Measurements from ENCODE around the gene APEH. TPM values are rescaled to one million over a fixed set of nuclear protein-coding genes. Genes with fewer than 3 reads are reported as not detected.

APEH gene
- total and polyA plus RNA-seq, 2 of the 13 experiments (the other 11 are each of a cell fraction or from before 2014, with no cell fraction given), result 116 to 130 TPM

GRCh38 chr3:49723628-49724551 is 49.7 kb downstream of the APEH start, which contains the start of gene GMPPB (continued):
- TF ChIP-seq THAP8 (CRISPR knock-in tag; IDR thresholded peaks at IDR 0.05; ENCODE audit: borderline replicate concordance), result no peak
- peak; percentile 87 for TF ChIP-seq IRF9 (CRISPR knock-in tag; IDR thresholded peaks at IDR 0.05; ENCODE audit: borderline replicate concordance)
- TF ChIP-seq SIN3B (IDR thresholded peaks at IDR 0.05; ENCODE audit: low read length), result no peak
- peak; percentile 38 for TF ChIP-seq MED1 (CRISPR knock-in tag; IDR thresholded peaks at IDR 0.05)
- TF ChIP-seq RELA (CRISPR knock-in tag; IDR thresholded peaks at IDR 0.05), result no peak
- TF ChIP-seq NPAS2 (CRISPR knock-in tag; IDR thresholded peaks at IDR 0.05; ENCODE audit: borderline replicate concordance), result no peak
- TF ChIP-seq BRF2 (CRISPR knock-in tag; IDR thresholded peaks at IDR 0.05), result no peak
- no peak for TF ChIP-seq ZNF3 (CRISPR knock-in tag; IDR thresholded peaks at IDR 0.05)
- no peak for TF ChIP-seq ZNF766 (CRISPR knock-in tag; IDR thresholded peaks at IDR 0.05; ENCODE audit: borderline replicate concordance)
- TF ChIP-seq POGZ (CRISPR knock-in tag; IDR thresholded peaks at IDR 0.05), result peak; percentile 83
- TF ChIP-seq EEA1 (CRISPR knock-in tag; IDR thresholded peaks at IDR 0.05; ENCODE audit: borderline replicate concordance), result no peak; the same call in 1 of the 2 replicates
- peak; percentile 84 for TF ChIP-seq KDM5A (IDR thresholded peaks at IDR 0.05; ENCODE audit: borderline replicate concordance, low read length)
- no peak; the same call in 1 of the 2 replicates for TF ChIP-seq GTF3A (CRISPR knock-in tag; conservative IDR thresholded peaks at IDR 0.05)
- 0 out of 2 replicates have a peak, but pooled peaks have one; percentile 20 for TF ChIP-seq ZNF431 (CRISPR knock-in tag; IDR thresholded peaks at IDR 0.05; ENCODE audit: borderline replicate concordance, low read depth)
- no peak for TF ChIP-seq PBX3 (CRISPR knock-in tag; IDR thresholded peaks at IDR 0.05; ENCODE audit: borderline replicate concordance)
- no peak for TF ChIP-seq ONECUT2 (CRISPR knock-in tag; IDR thresholded peaks at IDR 0.05)
- peak; percentile 96 for TF ChIP-seq SAP130 (CRISPR knock-in tag; IDR thresholded peaks at IDR 0.05; ENCODE audit: low read depth)
- peak; percentile 37 for TF ChIP-seq U2AF1 (optimal IDR thresholded peaks at IDR 0.05; ENCODE audit: low read depth, low read length)
- TF ChIP-seq ZSCAN5A (CRISPR knock-in tag; IDR thresholded peaks at IDR 0.05; ENCODE audit: borderline replicate concordance), result no peak
- TF ChIP-seq SP2 (CRISPR knock-in tag; IDR thresholded peaks at IDR 0.05), result peak; percentile 81
- TF ChIP-seq ZNF589 (CRISPR knock-in tag; conservative IDR thresholded peaks at IDR 0.05), result peak; percentile 94
- TF ChIP-seq ARNT2 (CRISPR knock-in tag; IDR thresholded peaks at IDR 0.05; ENCODE audit: low read depth), result peak; percentile 87; the same call in 1 of the 2 replicates
- no peak for TF ChIP-seq ZFP82 (CRISPR knock-in tag; IDR thresholded peaks at IDR 0.05; ENCODE audit: borderline replicate concordance)
- TF ChIP-seq NCOA5 (CRISPR knock-in tag; IDR thresholded peaks at IDR 0.05), result no peak
